LoVo (cell line): ENCODE results near the gene DENND10.
"Not testable (repeated sequence)": the region's sequence is repeated elsewhere in the genome, so short reads cannot be mapped to it uniquely, and the experiment has no call there.

Experiments
- DNase-seq: peaks from one replicate; pipeline ENCODE4 v3.0.0-alpha.2; 2016; ENCODE audit warnings: low spot score

The DENND10 gene, protein sequence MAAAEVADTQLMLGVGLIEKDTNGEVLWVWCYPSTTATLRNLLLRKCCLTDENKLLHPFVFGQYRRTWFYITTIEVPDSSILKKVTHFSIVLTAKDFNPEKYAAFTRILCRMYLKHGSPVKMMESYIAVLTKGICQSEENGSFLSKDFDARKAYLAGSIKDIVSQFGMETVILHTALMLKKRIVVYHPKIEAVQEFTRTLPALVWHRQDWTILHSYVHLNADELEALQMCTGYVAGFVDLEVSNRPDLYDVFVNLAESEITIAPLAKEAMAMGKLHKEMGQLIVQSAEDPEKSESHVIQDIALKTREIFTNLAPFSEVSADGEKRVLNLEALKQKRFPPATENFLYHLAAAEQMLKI

DNA sequence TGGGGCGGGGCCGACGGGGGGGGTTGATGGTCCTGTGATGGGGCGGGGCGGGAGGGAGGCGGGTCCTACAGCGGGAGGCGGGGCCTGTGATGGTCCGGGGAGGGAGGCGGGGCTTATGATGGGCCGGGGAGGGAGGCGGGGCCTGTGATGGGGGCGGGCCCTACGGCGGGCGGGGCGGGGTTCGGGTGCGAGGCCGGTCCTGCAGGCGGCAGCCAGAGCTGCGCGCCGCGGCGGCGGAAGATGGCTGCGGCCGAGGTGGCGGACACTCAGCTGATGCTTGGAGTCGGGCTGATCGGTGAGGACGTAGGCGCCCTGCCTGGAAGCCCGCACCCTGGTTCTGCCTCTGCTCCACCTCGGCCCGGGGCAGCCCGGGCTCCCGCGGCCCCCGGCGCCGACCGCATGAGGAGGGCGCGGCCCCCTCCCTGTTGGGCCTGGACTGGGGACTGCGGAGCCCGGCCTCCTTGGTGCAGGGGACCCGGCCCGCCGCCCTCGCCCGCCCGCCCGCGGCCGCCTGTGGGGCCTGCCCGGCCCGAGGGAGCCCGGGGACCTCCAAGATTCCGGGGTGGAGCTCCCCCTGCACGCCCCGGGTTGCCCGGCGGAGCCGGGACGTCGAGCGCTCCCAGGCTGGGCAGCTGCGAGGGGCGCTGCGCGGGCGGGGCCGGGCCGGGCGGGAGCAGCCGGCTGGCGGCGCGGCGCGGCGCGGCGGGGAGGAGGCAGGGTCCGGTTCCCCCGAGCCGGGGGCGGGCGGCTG is at the start of gene DENND10:
Gene DENND10 (plus strand): TSS at position 211 of the 751 bp plus-strand sequence. CDS start 30 bp downstream, at position 241.
- peak; percentile 77 for DNase-seq

DNA sequence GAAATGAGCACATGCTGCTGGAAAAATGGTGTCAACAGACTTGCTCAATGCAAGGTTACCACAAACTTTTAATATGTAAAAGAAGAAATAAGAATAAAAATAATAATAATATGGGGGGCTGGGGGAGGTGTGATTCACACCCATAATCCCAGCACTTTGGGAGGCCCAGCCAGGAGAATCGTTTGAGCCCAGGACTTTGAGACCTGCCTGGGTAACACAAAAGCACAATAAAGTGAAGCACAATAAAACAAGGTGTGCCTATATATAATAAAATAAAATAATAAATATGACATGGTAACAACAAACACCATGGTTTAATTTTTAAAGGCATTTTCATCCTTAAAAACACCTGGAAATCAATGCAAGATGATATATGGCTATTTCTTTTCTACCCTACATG is 48.4 kb upstream of the DENND10 start:
- DNase-seq, result no peak

DNA sequence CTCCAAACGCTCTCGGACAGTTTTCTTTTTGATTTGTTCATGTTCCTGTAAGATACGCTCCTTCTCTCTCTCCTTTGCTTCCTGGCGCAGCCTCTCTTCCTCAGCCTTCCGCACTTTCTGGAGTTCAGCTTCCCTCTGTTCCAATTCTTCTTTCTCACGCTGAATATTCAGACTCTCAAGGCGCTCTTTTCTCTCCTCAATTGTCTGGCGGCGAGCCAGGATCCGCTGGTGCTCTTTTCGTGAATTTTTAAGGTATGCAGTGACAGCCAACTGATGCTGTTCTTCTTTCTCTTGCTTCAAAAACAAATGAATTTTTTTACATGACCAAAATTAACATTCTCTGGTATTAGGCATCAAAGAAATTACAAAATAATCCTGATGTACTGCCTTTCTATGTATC is 45.9 kb upstream of the DENND10 start:
- DNase-seq, result no peak

DNA sequence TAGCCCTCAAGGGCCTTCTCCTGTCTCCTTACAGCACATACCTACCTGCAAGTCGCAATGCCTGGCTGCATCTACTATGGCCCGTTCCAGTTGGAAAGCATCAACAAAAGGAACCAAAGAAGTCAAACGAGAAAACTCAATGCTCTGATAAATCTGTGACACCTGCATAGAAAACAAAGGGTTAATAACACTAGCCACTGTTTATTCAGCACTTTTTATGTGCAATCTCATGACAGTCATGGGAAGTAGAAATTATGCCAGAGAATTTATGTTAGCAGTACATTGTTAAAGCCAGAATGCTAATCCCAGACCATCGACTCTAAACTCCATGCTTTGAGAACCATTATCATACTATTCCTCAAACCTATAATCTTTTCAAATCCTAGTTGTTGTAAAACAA is 44.4 kb upstream of the DENND10 start:
- no peak for DNase-seq

DNA sequence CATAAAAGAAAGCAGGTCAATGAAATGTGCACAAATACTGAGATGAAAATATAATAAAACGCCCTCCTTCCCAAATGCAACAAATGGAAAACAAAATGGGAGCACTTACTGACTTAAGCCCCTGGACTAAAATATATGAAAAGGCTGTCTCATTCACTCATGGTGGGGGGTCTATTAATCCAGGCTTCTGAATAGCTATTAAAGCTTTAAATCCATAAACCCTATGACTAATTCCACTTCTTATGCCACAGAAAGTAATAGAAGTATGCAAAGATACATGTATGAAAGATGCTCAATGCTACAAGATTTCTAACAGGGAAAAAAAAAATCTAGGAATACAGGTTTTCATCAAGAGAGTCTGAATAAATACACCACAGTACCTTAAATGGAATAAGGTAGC is 43.8 kb upstream of the DENND10 start:
- no peak for DNase-seq

DNA sequence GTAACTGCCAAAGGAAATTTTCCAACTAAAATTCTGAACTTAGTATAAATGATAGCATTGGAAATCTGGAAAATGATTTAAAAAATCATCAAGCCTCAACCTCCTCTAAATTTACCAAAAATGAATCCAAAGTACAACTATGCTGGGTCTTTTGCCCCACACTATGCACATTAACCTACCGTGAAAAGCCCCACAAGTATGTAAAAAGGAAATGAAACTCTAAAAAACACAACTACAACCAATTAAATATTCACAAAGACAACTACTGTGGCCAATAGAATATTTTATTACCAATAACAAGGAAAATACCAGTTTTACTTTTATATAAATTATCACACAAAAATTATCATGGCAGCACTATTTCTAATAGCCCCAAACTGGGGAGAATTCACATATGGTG is 42.6 kb upstream of the DENND10 start:
- no peak for DNase-seq

DNA sequence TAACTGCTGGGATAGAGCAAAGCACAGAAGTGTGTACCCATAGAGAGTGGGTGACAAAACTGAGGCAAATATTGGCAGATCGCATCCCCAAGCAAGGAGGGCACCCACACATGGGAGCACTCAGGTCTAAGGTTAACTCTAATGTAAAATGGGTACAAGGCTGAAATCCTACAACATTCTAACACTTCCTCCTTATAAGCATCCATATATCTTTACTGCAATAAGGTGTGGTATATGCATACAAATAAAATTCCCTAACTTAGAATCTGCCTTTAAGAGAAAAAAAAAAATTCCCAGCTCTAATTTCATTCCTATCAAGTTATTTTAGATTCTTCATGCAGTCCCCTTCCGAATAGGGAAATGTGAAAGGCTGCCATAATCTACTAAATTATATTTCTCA is 42.0 kb upstream of the DENND10 start:
- no peak for DNase-seq

DNA sequence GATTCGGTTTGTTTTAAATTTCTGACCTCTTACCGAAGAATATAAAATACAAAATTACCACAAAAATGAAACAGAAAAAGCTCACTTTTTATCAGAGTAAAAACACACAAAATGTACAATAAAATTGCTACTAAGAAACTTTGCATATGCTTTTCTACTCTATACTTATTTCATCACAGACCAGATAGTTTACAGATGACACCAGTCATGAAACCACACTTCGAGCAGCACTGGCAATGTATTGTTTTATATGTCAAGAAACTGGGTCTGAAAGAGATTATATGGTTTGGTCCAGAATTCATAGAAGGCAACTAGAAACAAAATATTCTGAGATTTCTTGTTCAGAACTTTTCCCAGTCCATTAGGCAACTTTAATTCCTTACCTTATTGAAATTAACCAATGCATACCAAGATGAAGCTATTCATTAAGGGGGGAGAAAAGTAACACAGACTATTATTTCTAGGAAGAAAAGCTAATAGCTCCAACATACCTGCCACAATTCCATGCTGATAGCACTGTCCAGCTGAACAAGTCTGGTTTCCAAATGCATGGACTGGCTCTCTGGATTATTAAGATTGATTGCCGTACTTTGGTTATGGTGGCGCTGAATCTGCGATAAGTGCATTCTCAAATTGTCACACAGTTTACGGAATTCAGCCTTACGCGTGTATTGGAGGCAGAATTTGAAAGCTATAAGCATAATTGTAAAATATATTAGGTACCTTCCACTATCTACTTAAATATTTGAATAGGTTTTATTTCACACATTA is 33.3 kb upstream of the DENND10 start:
- DNase-seq, result no peak

DNA sequence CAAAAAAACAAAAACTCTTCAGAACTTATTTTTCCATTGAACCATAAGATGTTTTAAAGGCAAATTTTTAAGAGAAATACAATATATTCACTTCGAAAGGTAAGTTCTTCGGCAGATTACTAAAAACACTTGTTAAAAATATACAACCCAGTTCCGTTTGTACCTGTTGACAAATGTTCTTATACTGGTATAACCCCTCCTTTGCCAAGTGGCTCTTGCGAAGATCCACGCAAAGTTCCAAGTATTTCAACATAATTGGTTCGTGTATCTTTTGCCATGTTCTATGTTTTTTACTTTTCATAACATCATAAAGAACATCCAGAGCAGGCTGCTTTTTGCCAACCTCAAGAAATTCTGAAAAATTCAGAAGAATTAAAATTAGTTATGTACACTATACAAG is 30.3 kb upstream of the DENND10 start:
- DNase-seq, result no peak

DNA sequence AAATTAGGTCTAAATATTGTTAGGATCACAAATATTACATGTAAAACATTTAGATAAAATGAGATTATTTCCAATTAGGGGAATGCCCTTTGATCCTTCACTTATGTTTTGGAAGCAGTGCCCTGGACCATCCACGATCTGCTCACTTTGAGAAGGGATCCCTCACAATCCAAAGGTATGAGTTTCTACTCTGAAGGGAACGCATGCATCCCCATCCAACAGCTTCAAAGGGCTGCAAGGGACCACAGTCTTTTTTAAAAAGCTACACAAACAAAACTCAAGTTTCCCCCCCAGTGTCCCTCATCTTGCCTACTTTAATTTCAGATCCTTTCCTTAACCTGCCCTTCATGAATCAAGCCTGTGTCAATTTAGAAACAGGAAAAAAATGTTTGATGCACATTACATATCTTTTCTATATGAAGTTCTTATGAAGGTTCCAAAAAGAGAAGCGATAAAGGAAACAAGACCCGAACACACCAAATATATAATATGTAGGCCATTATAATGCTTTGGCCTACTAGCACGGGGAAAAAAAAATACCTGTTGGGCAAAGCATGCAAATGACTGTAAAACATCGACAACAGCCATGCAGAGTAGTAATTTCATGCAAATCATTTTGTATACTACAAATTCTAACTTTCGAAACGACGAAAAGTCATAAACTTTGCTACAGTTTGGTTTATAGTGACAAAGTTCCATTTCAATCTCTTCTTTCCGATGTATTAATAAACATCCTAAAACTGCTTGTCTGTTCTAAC is 25.3 kb upstream of the DENND10 start:
- DNase-seq, result no peak

DNA sequence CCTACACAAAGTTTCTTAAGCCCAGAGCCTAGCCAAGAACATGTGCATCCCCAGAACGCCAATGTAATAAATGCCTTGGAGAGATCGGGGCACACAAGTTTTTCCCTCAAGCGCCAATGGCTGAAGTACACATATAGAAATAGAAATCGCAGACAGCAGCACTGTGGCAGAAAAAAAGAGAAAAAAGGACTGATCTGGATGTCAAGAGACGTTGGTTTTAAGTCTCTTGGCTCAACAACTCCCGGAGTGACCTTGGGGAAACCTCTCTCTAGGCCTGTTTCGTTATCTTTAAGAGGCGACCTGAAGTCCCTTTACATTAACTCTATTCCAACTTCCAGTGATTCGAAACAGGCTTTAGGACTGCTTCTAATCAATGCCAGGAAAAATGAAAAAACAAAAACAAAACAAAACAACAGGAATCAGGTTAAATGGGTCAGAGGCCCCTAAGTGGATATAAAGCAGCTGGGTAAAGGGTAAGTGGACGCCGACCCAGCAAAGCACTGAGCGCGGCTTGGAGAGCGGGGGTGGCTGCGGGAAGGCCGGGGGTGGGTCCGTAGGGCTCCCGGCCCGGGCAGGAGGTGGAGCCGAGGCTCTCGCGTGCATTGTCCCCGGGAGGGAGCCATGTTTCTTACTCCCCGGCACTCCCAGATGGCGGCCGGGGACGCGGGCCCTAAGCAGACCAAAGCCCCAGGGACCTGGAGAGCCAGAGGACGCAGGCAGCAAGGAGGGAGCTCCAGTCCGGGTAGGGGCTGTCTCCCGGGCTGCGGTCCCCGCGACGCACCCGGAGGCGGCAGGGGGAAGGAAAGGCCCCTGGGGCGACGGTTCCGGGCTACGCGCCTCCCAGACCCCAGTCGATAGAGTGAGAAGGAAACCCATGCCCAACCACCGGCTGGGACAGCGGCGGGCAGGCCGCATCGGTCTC is 24.1 kb upstream of the DENND10 start:
- peak; percentile 64 for DNase-seq

DNA sequence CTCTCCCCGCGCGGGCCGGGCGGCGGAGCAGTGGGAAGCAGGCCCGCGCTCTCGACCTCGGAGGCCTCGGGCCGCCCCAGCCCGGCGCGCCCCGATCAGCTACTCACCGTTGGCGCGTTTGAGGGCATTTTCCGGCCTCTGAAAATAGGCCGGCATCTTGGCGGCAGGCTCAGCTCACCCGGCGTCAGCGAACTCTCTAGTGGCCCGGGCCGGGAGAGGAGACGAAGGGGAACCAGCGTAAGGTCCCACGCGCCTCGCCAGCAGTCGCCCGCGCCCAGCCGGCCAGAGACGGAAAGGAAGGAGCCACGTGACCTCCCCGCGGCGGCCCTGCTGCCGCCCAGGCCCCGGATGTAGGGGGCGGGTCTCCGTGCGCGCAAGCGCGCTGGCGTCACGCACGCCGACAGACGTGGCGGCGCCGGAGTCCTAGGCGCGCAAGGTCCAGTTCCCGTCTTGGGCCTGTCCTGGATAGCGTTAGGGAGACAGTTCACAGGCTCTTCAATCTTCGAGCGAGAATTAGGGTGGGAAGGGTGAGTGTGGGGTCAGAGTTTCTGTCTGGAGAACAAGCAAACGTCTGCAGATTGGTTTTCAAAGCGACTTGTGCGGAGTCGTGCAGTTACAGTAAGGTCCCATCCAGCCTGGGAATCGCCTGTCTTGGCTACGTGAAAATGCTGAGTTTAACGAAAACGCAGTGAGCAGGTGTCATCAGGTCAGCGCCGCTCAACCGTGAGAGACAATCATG is 23.2 kb upstream of the DENND10 start, which contains the start of gene EIF3A:
Gene EIF3A (minus strand): TSS at position 297 of the 739 bp plus-strand sequence. CDS start 141 bp downstream, at position 156.
- peak; percentile 93 for DNase-seq

DNA sequence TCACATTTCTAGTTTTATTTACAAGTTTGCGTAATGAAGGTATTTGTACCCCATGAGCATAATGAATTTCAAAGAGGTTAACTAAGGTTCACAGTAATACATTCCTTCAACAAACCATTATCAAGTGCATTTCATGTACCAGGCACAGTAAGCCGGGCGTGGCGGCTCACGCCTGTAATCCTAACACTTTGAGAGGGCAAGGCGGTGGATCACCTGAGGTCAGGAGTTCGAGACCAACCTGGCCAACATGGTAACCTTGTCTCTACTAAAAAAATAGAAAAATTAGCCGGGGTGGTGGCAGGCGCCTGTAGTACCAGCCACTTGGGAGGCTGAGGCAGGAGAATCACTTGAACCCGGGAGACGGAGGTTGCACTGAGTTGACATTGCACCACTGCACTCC is 19.0 kb upstream of the DENND10 start:
- no peak for DNase-seq

DNA sequence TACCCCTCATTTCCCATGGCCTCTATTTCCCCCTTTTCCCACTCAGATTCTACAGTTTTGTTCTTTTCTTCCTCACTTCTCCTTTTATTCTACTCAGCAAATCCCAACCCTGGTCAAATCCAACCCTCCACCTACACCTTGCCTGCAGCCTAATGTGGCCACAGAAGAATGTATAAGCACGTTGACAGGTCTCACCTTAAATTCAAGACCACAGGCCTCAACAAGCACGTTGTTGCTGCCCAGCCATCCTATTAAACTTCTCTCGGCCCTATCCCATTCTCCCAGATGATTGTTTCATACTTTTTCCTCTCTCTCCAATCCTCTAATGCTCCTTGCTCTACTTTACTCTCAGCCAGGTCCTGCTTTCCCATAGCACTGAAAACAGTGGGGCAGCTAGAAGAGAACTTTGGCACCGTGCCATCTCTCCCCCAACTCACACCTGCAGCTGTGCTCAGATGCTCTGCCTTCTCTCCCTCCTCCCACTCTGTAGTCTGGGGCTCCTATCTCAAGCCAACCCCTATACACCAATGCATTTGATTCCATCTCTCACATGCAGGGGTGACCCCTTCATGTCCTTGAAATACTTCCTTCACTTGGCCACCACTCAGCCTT is 16.5 kb upstream of the DENND10 start:
- no peak for DNase-seq

DNA sequence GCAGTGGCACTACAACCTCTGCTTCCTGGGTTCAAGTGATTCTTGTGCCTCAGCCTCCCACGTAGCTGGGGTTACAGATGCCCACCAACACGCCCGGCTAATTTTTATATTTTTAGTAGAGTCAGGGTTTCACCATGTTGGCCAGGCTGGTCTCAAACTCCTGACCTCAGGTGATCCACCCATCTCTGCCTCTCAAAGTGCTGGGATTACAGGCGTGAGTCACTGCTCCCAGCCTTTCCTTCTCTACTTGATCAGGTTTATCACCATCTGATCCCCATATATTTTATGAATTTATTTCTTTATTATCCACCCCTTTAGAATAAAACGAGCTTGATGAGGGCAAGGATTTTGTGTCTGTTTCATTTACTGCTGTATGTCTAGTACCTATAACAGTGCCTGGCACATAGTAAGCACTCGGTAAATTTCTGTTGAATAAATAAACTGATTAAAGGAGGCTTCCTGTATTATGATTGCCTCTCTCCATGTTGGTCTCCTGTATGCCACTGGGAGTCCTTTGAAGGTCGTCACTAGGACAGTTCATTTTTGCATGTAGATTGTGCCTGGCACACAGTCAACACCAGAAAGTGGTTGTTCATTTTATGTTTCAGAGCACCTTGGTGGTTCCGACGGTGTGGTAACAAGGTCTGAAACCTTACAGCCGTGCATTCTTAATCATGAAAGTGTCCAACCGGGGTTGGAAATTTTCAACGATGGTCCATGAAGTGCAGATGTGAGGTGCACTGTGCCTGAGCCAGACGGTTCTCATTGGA is 13.7 kb upstream of the DENND10 start:
- no peak for DNase-seq

DNA sequence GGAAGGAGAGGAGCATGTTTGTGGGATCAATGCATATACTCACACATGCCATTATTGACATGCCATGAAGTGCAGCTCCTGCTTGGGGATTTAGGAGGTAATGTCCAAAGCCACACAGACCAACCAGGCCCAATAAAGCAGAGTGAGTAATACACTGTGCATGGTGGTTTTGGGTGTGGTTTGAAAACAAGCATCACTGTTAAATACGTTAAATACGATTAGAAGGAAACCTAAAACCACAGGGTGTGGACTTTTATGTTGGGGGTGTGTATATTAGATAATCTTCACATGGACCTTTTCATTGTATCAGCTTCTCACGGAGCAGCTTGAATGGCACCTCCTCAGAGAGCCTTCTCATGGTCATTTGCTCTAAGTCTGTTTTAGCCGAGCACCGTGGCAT is 12.9 kb upstream of the DENND10 start:
- DNase-seq, result peak; percentile 87

DNA sequence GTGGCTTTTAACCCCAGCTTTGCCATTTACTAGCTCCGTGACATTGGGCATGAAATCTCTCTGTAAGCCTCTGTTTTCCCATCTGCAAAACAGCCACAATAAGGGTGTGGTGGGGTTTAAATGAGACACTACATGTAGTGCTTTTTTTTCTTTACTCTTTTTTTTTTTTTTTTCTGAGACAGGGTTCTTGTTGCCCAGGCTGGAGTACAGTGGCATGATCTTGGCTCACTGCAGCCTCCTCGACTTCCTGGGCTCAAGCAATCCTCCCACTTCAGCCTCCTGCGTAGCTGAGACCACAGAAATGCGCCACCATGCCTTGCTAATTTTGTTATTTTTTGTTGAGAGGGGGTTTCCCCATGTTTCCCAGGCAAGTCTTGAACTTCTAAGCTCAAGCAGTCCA is 8.3 kb upstream of the DENND10 start:
- no peak for DNase-seq

DNA sequence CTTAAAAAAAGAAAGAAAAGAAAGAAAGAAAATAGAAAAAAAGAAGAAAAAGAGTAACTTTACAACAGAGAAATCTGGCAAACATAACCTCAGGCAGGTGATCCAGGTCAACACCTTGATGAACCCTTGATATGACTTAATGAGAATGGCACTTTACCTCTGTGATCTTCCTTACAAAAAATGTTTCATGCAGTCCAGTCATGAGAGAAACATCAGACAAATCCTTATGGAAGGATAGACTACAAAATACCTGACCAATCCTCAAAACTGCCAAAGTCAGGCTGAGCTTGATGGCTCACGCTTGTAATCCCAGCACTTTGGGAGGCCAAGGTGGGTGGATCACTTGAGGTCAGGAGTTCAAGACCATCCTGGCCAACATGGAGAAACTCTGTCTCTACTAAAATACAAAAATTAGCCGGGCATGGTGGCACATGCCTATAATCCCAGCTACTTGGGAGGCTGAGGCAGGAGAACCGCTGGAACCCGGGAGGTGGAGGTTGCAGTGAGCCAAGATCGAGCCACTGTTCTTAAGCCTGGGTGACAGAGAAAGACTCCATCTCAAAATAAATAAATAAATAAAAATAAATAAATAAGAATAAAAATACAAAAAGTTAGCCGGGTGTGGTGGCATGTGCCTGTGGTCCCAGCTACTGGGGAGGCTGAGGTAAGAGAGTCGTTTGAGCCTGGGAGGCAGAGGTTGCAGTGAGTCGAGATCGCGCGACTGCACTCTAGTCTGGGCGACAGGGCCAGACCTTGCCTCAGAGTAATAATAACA is 7.1 kb upstream of the DENND10 start:
- DNase-seq, result not testable (repeated sequence)
